Panc1 (cell line): ENCODE measurements around the gene AGBL4.

Source experiments
- POLR2AphosphoS5 ChIP-seq: IDR thresholded peaks from 2 replicates; pipeline ENCODE4 v1.6.1; 2012; ENCODE audit warnings: mild to moderate bottlenecking, low read depth, low read length, moderate library complexity
- SIN3A ChIP-seq: IDR thresholded peaks from 2 replicates; pipeline ENCODE4 v1.6.1; 2012; ENCODE audit warnings: low read depth, mild to moderate bottlenecking, low read length, moderate library complexity, borderline replicate concordance; ENCODE audit not compliant: insufficient read depth
- TCF7L2 ChIP-seq: IDR thresholded peaks from 2 replicates; pipeline ENCODE4 v1.6.1; 2011; ENCODE audit warnings: mild to moderate bottlenecking, low read depth, low read length, inconsistent platforms
- TF ChIP-seq, protein P1 (sequence below): fragments of 450-650 bp; IDR thresholded peaks from 2 replicates; pipeline ENCODE4 v1.5.1; 2017; ENCODE audit warnings: mild to moderate bottlenecking
- TF ChIP-seq, protein P2 (sequence below), 2 experiments: IDR thresholded peaks; 2 replicates each; pipeline ENCODE4 v1.6.1; 2011 to 2012; ENCODE audit warnings: low read depth in 2 of 2, control low read depth in 1 of 2, low read length in 1 of 2, mild to moderate bottlenecking in 1 of 2, moderate library complexity in 1 of 2; ENCODE audit not compliant: insufficient read depth in 1 of 2

- TF ChIP-seq, protein P1, sequence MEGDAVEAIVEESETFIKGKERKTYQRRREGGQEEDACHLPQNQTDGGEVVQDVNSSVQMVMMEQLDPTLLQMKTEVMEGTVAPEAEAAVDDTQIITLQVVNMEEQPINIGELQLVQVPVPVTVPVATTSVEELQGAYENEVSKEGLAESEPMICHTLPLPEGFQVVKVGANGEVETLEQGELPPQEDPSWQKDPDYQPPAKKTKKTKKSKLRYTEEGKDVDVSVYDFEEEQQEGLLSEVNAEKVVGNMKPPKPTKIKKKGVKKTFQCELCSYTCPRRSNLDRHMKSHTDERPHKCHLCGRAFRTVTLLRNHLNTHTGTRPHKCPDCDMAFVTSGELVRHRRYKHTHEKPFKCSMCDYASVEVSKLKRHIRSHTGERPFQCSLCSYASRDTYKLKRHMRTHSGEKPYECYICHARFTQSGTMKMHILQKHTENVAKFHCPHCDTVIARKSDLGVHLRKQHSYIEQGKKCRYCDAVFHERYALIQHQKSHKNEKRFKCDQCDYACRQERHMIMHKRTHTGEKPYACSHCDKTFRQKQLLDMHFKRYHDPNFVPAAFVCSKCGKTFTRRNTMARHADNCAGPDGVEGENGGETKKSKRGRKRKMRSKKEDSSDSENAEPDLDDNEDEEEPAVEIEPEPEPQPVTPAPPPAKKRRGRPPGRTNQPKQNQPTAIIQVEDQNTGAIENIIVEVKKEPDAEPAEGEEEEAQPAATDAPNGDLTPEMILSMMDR = no peak
- TF ChIP-seq SIN3A = no peak
- TF ChIP-seq POLR2AphosphoS5 = no peak
- TF ChIP-seq, protein P2, sequence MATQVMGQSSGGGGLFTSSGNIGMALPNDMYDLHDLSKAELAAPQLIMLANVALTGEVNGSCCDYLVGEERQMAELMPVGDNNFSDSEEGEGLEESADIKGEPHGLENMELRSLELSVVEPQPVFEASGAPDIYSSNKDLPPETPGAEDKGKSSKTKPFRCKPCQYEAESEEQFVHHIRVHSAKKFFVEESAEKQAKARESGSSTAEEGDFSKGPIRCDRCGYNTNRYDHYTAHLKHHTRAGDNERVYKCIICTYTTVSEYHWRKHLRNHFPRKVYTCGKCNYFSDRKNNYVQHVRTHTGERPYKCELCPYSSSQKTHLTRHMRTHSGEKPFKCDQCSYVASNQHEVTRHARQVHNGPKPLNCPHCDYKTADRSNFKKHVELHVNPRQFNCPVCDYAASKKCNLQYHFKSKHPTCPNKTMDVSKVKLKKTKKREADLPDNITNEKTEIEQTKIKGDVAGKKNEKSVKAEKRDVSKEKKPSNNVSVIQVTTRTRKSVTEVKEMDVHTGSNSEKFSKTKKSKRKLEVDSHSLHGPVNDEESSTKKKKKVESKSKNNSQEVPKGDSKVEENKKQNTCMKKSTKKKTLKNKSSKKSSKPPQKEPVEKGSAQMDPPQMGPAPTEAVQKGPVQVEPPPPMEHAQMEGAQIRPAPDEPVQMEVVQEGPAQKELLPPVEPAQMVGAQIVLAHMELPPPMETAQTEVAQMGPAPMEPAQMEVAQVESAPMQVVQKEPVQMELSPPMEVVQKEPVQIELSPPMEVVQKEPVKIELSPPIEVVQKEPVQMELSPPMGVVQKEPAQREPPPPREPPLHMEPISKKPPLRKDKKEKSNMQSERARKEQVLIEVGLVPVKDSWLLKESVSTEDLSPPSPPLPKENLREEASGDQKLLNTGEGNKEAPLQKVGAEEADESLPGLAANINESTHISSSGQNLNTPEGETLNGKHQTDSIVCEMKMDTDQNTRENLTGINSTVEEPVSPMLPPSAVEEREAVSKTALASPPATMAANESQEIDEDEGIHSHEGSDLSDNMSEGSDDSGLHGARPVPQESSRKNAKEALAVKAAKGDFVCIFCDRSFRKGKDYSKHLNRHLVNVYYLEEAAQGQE (IDR thresholded peaks at IDR 0.05; ENCODE audit: insufficient read depth in 1 of 2, low read depth in 2 of 2, low read length in 1 of 2) = no peak
- TF ChIP-seq TCF7L2 = no peak
These were observed 1393.9 kb downstream of the AGBL4 start for GRCh38 chr1:48629867-48630266.
